ENCODE measurements around the gene SORCS3.

SORCS3 gene

GRCh38 chr10:104641187-104641936 is at the start of gene SORCS3:
Gene SORCS3, plus strand, starts transcription at chr10:104641290.
- TF ChIP-seq CTCF (IDR thresholded peaks at IDR 0.05; ENCODE audit: extremely low read depth, missing control alignments) = no peak

GRCh38 chr10:104591441-104591840 is 49.6 kb upstream of the SORCS3 start:
- no peak for DNase-seq (ENCODE audit: low spot score)
- no peak for TF ChIP-seq CTCF (IDR thresholded peaks at IDR 0.05; ENCODE audit: extremely low read depth, missing control alignments)

More at GRCh38 chr10:104641187-104641936, at the start of gene SORCS3:
- DNase-seq (ENCODE audit: low spot score) = peak; percentile 33

GRCh38 chr10:104601166-104601565 is 39.9 kb upstream of the SORCS3 start:
- no peak for DNase-seq (ENCODE audit: low spot score)
- no peak for TF ChIP-seq CTCF (IDR thresholded peaks at IDR 0.05; ENCODE audit: extremely low read depth, missing control alignments)

- DNase-seq (ENCODE audit: low spot score) = no peak
- TF ChIP-seq CTCF (IDR thresholded peaks at IDR 0.05; ENCODE audit: extremely low read depth, missing control alignments) = no peak
These were observed 32.8 kb upstream of the SORCS3 start for GRCh38 chr10:104608091-104608828.

- TF ChIP-seq CTCF (IDR thresholded peaks at IDR 0.05; ENCODE audit: extremely low read depth, missing control alignments) = no peak
- DNase-seq (ENCODE audit: low spot score) = no peak
These were observed 28.4 kb upstream of the SORCS3 start for GRCh38 chr10:104612571-104613205.

GRCh38 chr10:104613406-104613805 is 27.7 kb upstream of the SORCS3 start:
- no peak for TF ChIP-seq CTCF (IDR thresholded peaks at IDR 0.05; ENCODE audit: extremely low read depth, missing control alignments)
- no peak for DNase-seq (ENCODE audit: low spot score)
